HG03354 (cell line): Measurements from ENCODE around the gene SRGAP1.
"Not testable (repeated sequence)": the region's sequence is repeated elsewhere in the genome, so short reads cannot be mapped to it uniquely, and the experiment has no call there.

Experiments
- ATAC-seq: cut with Tn5 transposase; IDR thresholded peaks from one replicate; pipeline ENCODE4 v1.9.1; 2021; ENCODE audit warnings: mild to moderate bottlenecking; ENCODE audit not compliant: unreplicated experiment, poor library complexity, severe bottlenecking

The SRGAP1 gene

GRCh38 chr12:63836046-63836445, 8.5 kb upstream of the SRGAP1 start:
- ATAC-seq, result no peak

- ATAC-seq, result no peak
These were observed 7.6 kb upstream of the SRGAP1 start for GRCh38 chr12:63836936-63837335.

- ATAC-seq, result no peak
These were observed 6.1 kb upstream of the SRGAP1 start for GRCh38 chr12:63838411-63838810.

- ATAC-seq, result no peak
These were observed 3.5 kb upstream of the SRGAP1 start for GRCh38 chr12:63841011-63841410.

- ATAC-seq, result no peak
These were observed 2.9 kb upstream of the SRGAP1 start for GRCh38 chr12:63841571-63841970.

GRCh38 chr12:63842750-63843149, 1.8 kb upstream of the SRGAP1 start:
- not testable (repeated sequence) for ATAC-seq

GRCh38 chr12:63843254-63843720, 1.2 kb upstream of the SRGAP1 start:
- no peak for ATAC-seq

- ATAC-seq, result peak; percentile 98
These were observed 644 bp upstream of the SRGAP1 start for GRCh38 chr12:63843721-63844390.

GRCh38 chr12:63845726-63846125, 1.2 kb downstream of the SRGAP1 start:
- ATAC-seq, result no peak

GRCh38 chr12:63846238-63846967, 1.9 kb downstream of the SRGAP1 start:
- no peak for ATAC-seq

GRCh38 chr12:63848450-63848849, 4.0 kb downstream of the SRGAP1 start:
- no peak for ATAC-seq

GRCh38 chr12:63849106-63849620, 4.7 kb downstream of the SRGAP1 start:
- ATAC-seq, result no peak

GRCh38 chr12:63849641-63850040, 5.1 kb downstream of the SRGAP1 start:
- ATAC-seq, result no peak

- no peak for ATAC-seq
These were observed 9.5 kb downstream of the SRGAP1 start for GRCh38 chr12:63853978-63854377.

GRCh38 chr12:63855299-63855698, 10.8 kb downstream of the SRGAP1 start:
- ATAC-seq, result no peak

- ATAC-seq, result no peak
These were observed 13.5 kb downstream of the SRGAP1 start for GRCh38 chr12:63857771-63858670.

- not testable (repeated sequence) for ATAC-seq
These were observed 15.4 kb downstream of the SRGAP1 start for GRCh38 chr12:63859880-63860279.

- ATAC-seq, result no peak
These were observed 17.9 kb downstream of the SRGAP1 start for GRCh38 chr12:63862187-63862968.

- ATAC-seq, result no peak
These were observed 18.4 kb downstream of the SRGAP1 start for GRCh38 chr12:63862969-63863230.
